RWPE2 (cell line): Measurements from ENCODE around the gene SEC24C.

Experiments used
- ATAC-seq: fragments of 200-7000 bp; cut with Tn5 transposase; 3 replicates; pipeline ENCODE4 v1.9.1; 2021; ENCODE audit warnings: low read depth
- DNase-seq: peaks from one replicate; pipeline ENCODE4 v3.0.0-alpha.2; 2020; ENCODE audit warnings: low spot score
- H3K27ac ChIP-seq: fragments of 450-650 bp; 2 replicates; pipeline ENCODE4 v1.5.1; 2017; ENCODE audit warnings: mild to moderate bottlenecking; ENCODE audit not compliant: poor library complexity, severe bottlenecking
- H3K27me3 ChIP-seq: fragments of 250-450 bp; sonication (Bioruptor Pico); 2 replicates; pipeline ENCODE4 v1.5.1; 2021; ENCODE audit warnings: mild to moderate bottlenecking, moderate library complexity; ENCODE audit not compliant: insufficient read depth, poor library complexity, severe bottlenecking
- H3K36me3 ChIP-seq: fragments of 250-450 bp; sonication (Bioruptor Pico); 2 replicates; pipeline ENCODE4 v1.5.1; 2020; ENCODE audit warnings: low read depth, mild to moderate bottlenecking, moderate library complexity
- H3K4me1 ChIP-seq: fragments of 250-450 bp; sonication (Bioruptor Pico); 2 replicates; pipeline ENCODE4 v1.5.1; 2021; ENCODE audit warnings: mild to moderate bottlenecking, moderate library complexity; ENCODE audit not compliant: insufficient read depth, poor library complexity, severe bottlenecking
- H3K4me3 ChIP-seq: fragments of 250-450 bp; sonication (Bioruptor Pico); 2 replicates; pipeline ENCODE4 v1.5.1; 2021; ENCODE audit warnings: mild to moderate bottlenecking, moderate library complexity; ENCODE audit not compliant: severe bottlenecking
- H3K9me3 ChIP-seq: fragments of 250-450 bp; sonication (Bioruptor Pico); 2 replicates; pipeline ENCODE4 v1.5.1; 2021; ENCODE audit warnings: mild to moderate bottlenecking, moderate library complexity; ENCODE audit not compliant: severe bottlenecking
- TF ChIP-seq, protein P1 (sequence below): fragments of 450-650 bp; IDR thresholded peaks from one replicate; pipeline ENCODE4 v1.5.1; 2017; ENCODE audit warnings: mild to moderate bottlenecking, moderate library complexity; ENCODE audit not compliant: poor library complexity, severe bottlenecking

SEC24C gene

DNA sequence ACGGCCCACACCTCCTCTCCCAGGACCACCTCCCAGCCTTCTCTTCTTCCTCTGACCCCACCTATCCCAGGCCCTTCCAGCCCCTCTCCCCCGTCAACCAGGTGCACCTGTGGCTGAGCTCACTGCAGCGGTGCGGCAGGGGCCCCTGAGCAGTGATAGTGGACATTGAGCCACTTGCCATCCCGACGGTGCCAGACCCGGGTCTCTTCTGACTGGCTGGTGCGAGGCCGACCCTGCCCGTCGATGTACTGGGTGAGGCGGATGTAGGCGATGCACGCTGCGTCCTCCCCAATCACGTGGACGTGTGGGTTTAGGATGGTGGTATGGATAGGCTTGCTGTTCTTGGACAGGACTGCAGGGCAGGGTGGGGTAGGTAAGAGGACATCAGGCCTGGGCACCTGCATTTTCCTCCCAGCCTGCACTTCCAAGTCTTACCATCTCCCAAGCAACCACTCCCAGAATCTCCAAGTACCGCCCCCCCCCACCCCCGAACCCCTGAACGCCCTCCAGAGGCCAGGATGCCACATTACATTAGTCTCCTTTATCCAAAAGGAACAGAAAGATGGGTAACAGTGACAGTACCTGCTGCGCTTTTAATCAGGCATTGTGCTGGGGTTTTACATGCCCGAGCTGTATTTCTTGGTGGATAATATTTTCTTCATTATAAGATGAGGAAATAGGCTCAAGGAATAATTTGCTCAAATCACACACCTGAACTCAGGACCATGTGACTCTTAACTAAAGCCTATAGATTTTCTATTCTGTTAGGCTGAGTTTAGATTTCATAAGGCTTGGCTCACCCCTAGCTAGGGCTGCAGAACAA, 70.9 kb downstream of the SEC24C start:
- ATAC-seq (no peak), DNase-seq (no peak)
- Histone ChIP-seq H3K9me3 (no peaks in the 10 kb centered on the region), H3K4me1 (peaks cover 28% of the 10 kb centered on the region), H3K27me3 (no peaks in the 10 kb centered on the region), H3K36me3 (peaks cover 9% of the 10 kb centered on the region), H3K4me3 (no peak overlapping the region), H3K27ac (peak overlapping the region; percentile 84)
- TF ChIP-seq, protein P1, sequence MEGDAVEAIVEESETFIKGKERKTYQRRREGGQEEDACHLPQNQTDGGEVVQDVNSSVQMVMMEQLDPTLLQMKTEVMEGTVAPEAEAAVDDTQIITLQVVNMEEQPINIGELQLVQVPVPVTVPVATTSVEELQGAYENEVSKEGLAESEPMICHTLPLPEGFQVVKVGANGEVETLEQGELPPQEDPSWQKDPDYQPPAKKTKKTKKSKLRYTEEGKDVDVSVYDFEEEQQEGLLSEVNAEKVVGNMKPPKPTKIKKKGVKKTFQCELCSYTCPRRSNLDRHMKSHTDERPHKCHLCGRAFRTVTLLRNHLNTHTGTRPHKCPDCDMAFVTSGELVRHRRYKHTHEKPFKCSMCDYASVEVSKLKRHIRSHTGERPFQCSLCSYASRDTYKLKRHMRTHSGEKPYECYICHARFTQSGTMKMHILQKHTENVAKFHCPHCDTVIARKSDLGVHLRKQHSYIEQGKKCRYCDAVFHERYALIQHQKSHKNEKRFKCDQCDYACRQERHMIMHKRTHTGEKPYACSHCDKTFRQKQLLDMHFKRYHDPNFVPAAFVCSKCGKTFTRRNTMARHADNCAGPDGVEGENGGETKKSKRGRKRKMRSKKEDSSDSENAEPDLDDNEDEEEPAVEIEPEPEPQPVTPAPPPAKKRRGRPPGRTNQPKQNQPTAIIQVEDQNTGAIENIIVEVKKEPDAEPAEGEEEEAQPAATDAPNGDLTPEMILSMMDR, result peak; percentile 14

DNA sequence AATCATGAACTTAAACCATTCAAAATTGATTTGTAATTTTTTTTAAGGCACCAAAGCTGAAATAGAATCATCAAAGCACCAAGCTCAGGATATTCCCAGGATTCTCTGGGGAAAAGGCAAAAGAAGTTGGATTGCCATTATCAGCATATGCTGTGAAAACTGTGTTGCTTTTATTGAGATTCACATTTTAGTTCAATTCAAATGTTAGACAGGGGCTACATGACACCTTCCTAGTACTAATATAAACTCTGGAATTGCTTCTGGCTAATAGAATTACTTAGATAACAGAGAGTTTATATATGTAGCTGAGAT, 71.5 kb downstream of the SEC24C start:
- ATAC-seq (no peak), DNase-seq (no peak)
- Histone ChIP-seq H3K4me1 (peaks cover 27% of the 10 kb centered on the region), H3K27me3 (no peaks in the 10 kb centered on the region), H3K36me3 (peaks cover 9% of the 10 kb centered on the region), H3K4me3 (no peak overlapping the region), H3K27ac (peak overlapping the region; percentile 84), H3K9me3 (no peaks in the 10 kb centered on the region)
- TF ChIP-seq, protein P1, result no peak

DNA sequence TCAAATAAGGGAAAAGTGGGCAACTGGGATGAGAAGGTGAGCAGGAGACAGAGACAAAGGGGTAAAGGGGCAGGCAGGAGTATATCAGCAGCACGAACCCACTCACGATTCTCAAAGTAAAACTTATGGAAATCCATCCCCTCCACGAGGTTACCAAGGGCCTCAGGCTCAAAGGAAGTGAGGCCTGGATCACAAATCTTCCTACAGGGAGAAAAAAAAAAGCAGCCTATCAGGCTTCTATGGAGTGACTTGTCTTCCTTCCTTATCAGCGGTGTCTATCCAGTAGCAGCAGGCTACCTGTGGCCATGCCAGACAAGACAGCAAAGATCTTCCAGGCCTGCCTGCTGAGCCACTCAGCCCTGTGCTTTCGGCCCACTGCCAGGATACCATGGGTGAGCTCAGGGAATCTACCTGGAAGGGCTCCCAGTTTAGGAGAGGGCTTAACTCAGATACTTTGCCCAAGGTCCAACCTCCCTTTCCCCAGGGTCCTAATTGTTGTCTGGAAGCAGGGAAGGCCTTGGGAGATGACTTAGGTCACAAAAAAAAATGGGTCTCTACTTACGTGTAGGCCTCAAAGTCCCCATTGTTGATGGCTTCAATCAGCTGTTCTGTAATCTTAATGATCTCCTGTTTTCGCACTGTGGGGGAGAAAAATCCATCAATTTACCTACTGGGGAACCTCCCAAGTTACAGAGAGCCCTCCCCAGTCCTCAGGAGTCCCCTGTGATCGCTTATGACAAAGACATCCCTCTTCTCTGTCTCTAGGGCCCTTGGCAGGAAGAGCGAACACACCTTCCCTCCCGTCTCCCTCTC, 73.0 kb downstream of the SEC24C start:
- peak overlapping the region; percentile 84 for H3K27ac ChIP-seq
- DNase-seq (no peak), ATAC-seq (no peak)
- no peaks in the 10 kb centered on the region for H3K9me3 ChIP-seq
- no peaks in the 10 kb centered on the region for H3K27me3 ChIP-seq
- H3K36me3 ChIP-seq, result peaks cover 17% of the 10 kb centered on the region
- H3K4me3 ChIP-seq, result no peak overlapping the region
- TF ChIP-seq, protein P1, result no peak
- peaks cover 27% of the 10 kb centered on the region for H3K4me1 ChIP-seq

- ATAC-seq, result no peak
- peak overlapping the region; percentile 84 for H3K27ac ChIP-seq
- TF ChIP-seq, protein P1, result no peak
- no peaks in the 10 kb centered on the region for H3K9me3 ChIP-seq
- peaks cover 27% of the 10 kb centered on the region for H3K4me1 ChIP-seq
- peaks cover 17% of the 10 kb centered on the region for H3K36me3 ChIP-seq
- H3K4me3 ChIP-seq, result no peak overlapping the region
- DNase-seq, result no peak
- H3K27me3 ChIP-seq, result no peaks in the 10 kb centered on the region
Observed at GRCh38 chr10:73817826-73818225, 73.7 kb downstream of the SEC24C start.
